ENCODE results near the gene ALX4. TPM values are rescaled to one million over a fixed set of nuclear protein-coding genes. Genes with fewer than 3 reads are reported as not detected.

The ALX4 gene
- total RNA-seq, 2 experiments from 2014 or later: not detected

GRCh38 chr11:44318369-44318768 lies 8.4 kb upstream of the ALX4 start:
- Mint-ChIP-seq H3K27me3 (peaks cover 95% of the 10 kb centered on the region), H3K9me3 (no peaks in the 10 kb centered on the region), H3K36me3 (ENCODE audit: low read depth) (no peaks in the 10 kb centered on the region), H3K4me1 (peaks cover 14% of the 10 kb centered on the region), H3K4me3 (no peak overlapping the region), H3K27ac (no peak overlapping the region)
- POLR2A ChIA-PET: no interaction called here
- no peak for DNase-seq
- CTCF ChIA-PET: interaction anchor here (1.1 kb wide), 1 partner anchor 32 kb away, joined by 4 read pairs; no protein-coding TSS in a partner anchor

GRCh38 chr11:44316659-44317240 lies 6.8 kb upstream of the ALX4 start:
- DNase-seq: no peak
- H3K9me3 Mint-ChIP-seq: no peaks in the 10 kb centered on the region
- no peak overlapping the region for H3K27ac Mint-ChIP-seq
- H3K36me3 Mint-ChIP-seq (ENCODE audit: low read depth): no peaks in the 10 kb centered on the region
- peaks cover 94% of the 10 kb centered on the region for H3K27me3 Mint-ChIP-seq
- H3K4me1 Mint-ChIP-seq: peaks cover 14% of the 10 kb centered on the region
- CTCF ChIA-PET: interaction anchor here (0.8 kb wide), 1 partner anchor 9 kb away, joined by 3 read pairs; no protein-coding TSS in a partner anchor
- POLR2A ChIA-PET: interaction anchor here (1.2 kb wide), 1 partner anchor 12 kb away, joined by 4 read pairs; no protein-coding TSS in a partner anchor
- H3K4me3 Mint-ChIP-seq: no peak overlapping the region

- Mint-ChIP-seq H3K4me3 (no peak overlapping the region), H3K27ac (no peak overlapping the region), H3K4me1 (peaks cover 14% of the 10 kb centered on the region), H3K36me3 (ENCODE audit: low read depth) (no peaks in the 10 kb centered on the region), H3K9me3 (no peaks in the 10 kb centered on the region), H3K27me3 (peaks cover 94% of the 10 kb centered on the region)
- ChIA-PET CTCF (interaction anchor here (0.8 kb wide), 1 partner anchor 8 kb away, joined by 3 read pairs; no protein-coding TSS in a partner anchor), POLR2A (no interaction called here)
- no peak for DNase-seq
Measured at GRCh38 chr11:44315947-44316658, 6.2 kb upstream of the ALX4 start.

GRCh38 chr11:44314733-44315132 lies 4.8 kb upstream of the ALX4 start:
- Mint-ChIP-seq H3K4me1 (peaks cover 13% of the 10 kb centered on the region), H3K27me3 (peaks cover 94% of the 10 kb centered on the region), H3K4me3 (no peak overlapping the region), H3K36me3 (ENCODE audit: low read depth) (peaks cover 4% of the 10 kb centered on the region), H3K27ac (no peak overlapping the region), H3K9me3 (no peaks in the 10 kb centered on the region)
- ChIA-PET POLR2A (no interaction called here), CTCF (no interaction called here)
- DNase-seq: no peak

GRCh38 chr11:44313761-44314489 lies 4.0 kb upstream of the ALX4 start:
- Mint-ChIP-seq H3K36me3 (ENCODE audit: low read depth) (peaks cover 4% of the 10 kb centered on the region), H3K4me1 (peaks cover 16% of the 10 kb centered on the region), H3K4me3 (no peak overlapping the region), H3K9me3 (no peaks in the 10 kb centered on the region), H3K27me3 (peaks cover 90% of the 10 kb centered on the region), H3K27ac (no peak overlapping the region)
- CTCF ChIA-PET: no interaction called here
- no peak for DNase-seq
- POLR2A ChIA-PET: no interaction called here

- H3K36me3 Mint-ChIP-seq (ENCODE audit: low read depth): peaks cover 4% of the 10 kb centered on the region
- no peak for DNase-seq
- peaks cover 16% of the 10 kb centered on the region for H3K4me1 Mint-ChIP-seq
- no peak overlapping the region for H3K27ac Mint-ChIP-seq
- no peaks in the 10 kb centered on the region for H3K9me3 Mint-ChIP-seq
- peaks cover 90% of the 10 kb centered on the region for H3K27me3 Mint-ChIP-seq
- H3K4me3 Mint-ChIP-seq: no peak overlapping the region
- ChIA-PET POLR2A (no interaction called here), CTCF (no interaction called here)
Measured at GRCh38 chr11:44312876-44313275, 2.9 kb upstream of the ALX4 start.

- Mint-ChIP-seq H3K4me3 (no peak overlapping the region), H3K36me3 (ENCODE audit: low read depth) (peaks cover 4% of the 10 kb centered on the region), H3K27ac (no peak overlapping the region), H3K27me3 (peaks cover 90% of the 10 kb centered on the region), H3K9me3 (no peaks in the 10 kb centered on the region), H3K4me1 (peaks cover 15% of the 10 kb centered on the region)
- no peak for DNase-seq
- CTCF ChIA-PET: no interaction called here
- POLR2A ChIA-PET: no interaction called here
Measured at GRCh38 chr11:44311339-44312261, 1.7 kb upstream of the ALX4 start.

- Mint-ChIP-seq H3K4me1 (peaks cover 20% of the 10 kb centered on the region), H3K27me3 (peaks cover 92% of the 10 kb centered on the region), H3K9me3 (no peaks in the 10 kb centered on the region), H3K27ac (no peak overlapping the region), H3K36me3 (ENCODE audit: low read depth) (peaks cover 7% of the 10 kb centered on the region), H3K4me3 (no peak overlapping the region)
- POLR2A ChIA-PET: no interaction called here
- CTCF ChIA-PET: no interaction called here
- DNase-seq: no peak
Measured at GRCh38 chr11:44310463-44311272, 729 bp upstream of the ALX4 start.

GRCh38 chr11:44310206-44310462 lies 195 bp upstream of the ALX4 start:
- no peak for DNase-seq
- ChIA-PET POLR2A (no interaction called here), CTCF (no interaction called here)
- Mint-ChIP-seq H3K4me3 (no peak overlapping the region), H3K27ac (no peak overlapping the region), H3K4me1 (peaks cover 21% of the 10 kb centered on the region), H3K36me3 (ENCODE audit: low read depth) (peaks cover 11% of the 10 kb centered on the region), H3K9me3 (no peaks in the 10 kb centered on the region), H3K27me3 (peaks cover 92% of the 10 kb centered on the region)

- H3K4me3 Mint-ChIP-seq: peak overlapping the region; percentile 39
- no peak for DNase-seq
- no peak overlapping the region for H3K27ac Mint-ChIP-seq
- ChIA-PET POLR2A (no interaction called here), CTCF (no interaction called here)
- H3K36me3 Mint-ChIP-seq (ENCODE audit: low read depth): peaks cover 13% of the 10 kb centered on the region
- H3K4me1 Mint-ChIP-seq: peaks cover 32% of the 10 kb centered on the region
- no peaks in the 10 kb centered on the region for H3K9me3 Mint-ChIP-seq
- peaks cover 92% of the 10 kb centered on the region for H3K27me3 Mint-ChIP-seq
Measured at GRCh38 chr11:44308923-44309477, 939 bp downstream of the ALX4 start.

- Mint-ChIP-seq H3K4me3 (no peak overlapping the region), H3K9me3 (no peaks in the 10 kb centered on the region), H3K27ac (no peak overlapping the region), H3K4me1 (peaks cover 36% of the 10 kb centered on the region), H3K27me3 (peaks cover 92% of the 10 kb centered on the region), H3K36me3 (ENCODE audit: low read depth) (peaks cover 13% of the 10 kb centered on the region)
- no peak for DNase-seq
- CTCF ChIA-PET: no interaction called here
- POLR2A ChIA-PET: interaction anchor here (1.8 kb wide), 1 partner anchor 12 kb away, joined by 4 read pairs; no protein-coding TSS in a partner anchor
Measured at GRCh38 chr11:44308256-44308922, 1.6 kb downstream of the ALX4 start.
